ENCODE results near the gene NPIPB8.
"Not testable (repeated sequence)": the region's sequence is repeated elsewhere in the genome, so short reads cannot be mapped to it uniquely, and the experiment has no call there.

The NPIPB8 gene

GRCh38 chr16:28607116-28607623 lies 30.7 kb upstream of the NPIPB8 start:
- DNase-seq (ENCODE audit: low read depth in 2 of 2) = no peak

- not testable (repeated sequence) for DNase-seq (ENCODE audit: low read depth in 2 of 2)
These were observed 30.0 kb upstream of the NPIPB8 start for GRCh38 chr16:28607681-28608495.

- not testable (repeated sequence) for DNase-seq (ENCODE audit: low read depth in 2 of 2)
These were observed 29.4 kb upstream of the NPIPB8 start for GRCh38 chr16:28608496-28608808.

- DNase-seq (ENCODE audit: low read depth in 2 of 2) = not testable (repeated sequence)
These were observed 28.8 kb upstream of the NPIPB8 start for GRCh38 chr16:28608867-28609596.

GRCh38 chr16:28609631-28610594 lies 28.0 kb upstream of the NPIPB8 start, which contains the start of gene SULT1A1:
TSS of gene SULT1A1 (minus strand) at chr16:28610044. CDS start at chr16:28608855, 1,189 bp downstream.
- DNase-seq (ENCODE audit: low read depth in 2 of 2) = no peak

GRCh38 chr16:28610595-28611191 lies 27.2 kb upstream of the NPIPB8 start:
- no peak for DNase-seq (ENCODE audit: low read depth in 2 of 2)

GRCh38 chr16:28612359-28613280 lies 25.2 kb upstream of the NPIPB8 start:
- not testable (repeated sequence) for DNase-seq (ENCODE audit: low read depth in 2 of 2)

- not testable (repeated sequence) for DNase-seq (ENCODE audit: low read depth in 2 of 2)
These were observed 24.0 kb upstream of the NPIPB8 start for GRCh38 chr16:28613912-28614311.

- DNase-seq (ENCODE audit: low read depth in 2 of 2) = not testable (repeated sequence)
These were observed 23.3 kb upstream of the NPIPB8 start for GRCh38 chr16:28614561-28614960.

- not testable (repeated sequence) for DNase-seq (ENCODE audit: low read depth in 2 of 2)
These were observed 22.2 kb upstream of the NPIPB8 start for GRCh38 chr16:28615486-28616223.

- DNase-seq (ENCODE audit: low read depth in 2 of 2) = not testable (repeated sequence)
These were observed 21.7 kb upstream of the NPIPB8 start for GRCh38 chr16:28616224-28616577.

- DNase-seq (ENCODE audit: low read depth in 2 of 2) = no peak
These were observed 21.2 kb upstream of the NPIPB8 start for GRCh38 chr16:28616636-28617035.

GRCh38 chr16:28617874-28618273 lies 20.0 kb upstream of the NPIPB8 start:
- DNase-seq (ENCODE audit: low read depth in 2 of 2) = no peak

GRCh38 chr16:28620316-28620715 lies 17.5 kb upstream of the NPIPB8 start:
- not testable (repeated sequence) for DNase-seq (ENCODE audit: low read depth in 2 of 2)

- DNase-seq (ENCODE audit: low read depth in 2 of 2) = no peak
These were observed 16.2 kb upstream of the NPIPB8 start for GRCh38 chr16:28621481-28622155.

GRCh38 chr16:28622532-28623171 lies 15.2 kb upstream of the NPIPB8 start:
- not testable (repeated sequence) for DNase-seq (ENCODE audit: low read depth in 2 of 2)

- DNase-seq (ENCODE audit: low read depth in 2 of 2) = no peak
These were observed 14.6 kb upstream of the NPIPB8 start for GRCh38 chr16:28623172-28623711.

- not testable (repeated sequence) for DNase-seq (ENCODE audit: low read depth in 2 of 2)
These were observed 7.0 kb upstream of the NPIPB8 start for GRCh38 chr16:28630905-28631304.

All from fibroblast of skin of left quadriceps (primary cell).